Natural killer cell (primary cell): ENCODE measurements around the gene KRTAP5-2. TPM values are rescaled to one million over a fixed set of nuclear protein-coding genes. Genes with fewer than 3 reads are reported as not detected.

Experiments
- ATAC-seq, 3 donors: fragments of 150-1000 bp in 2 of 3; fragments of 200-7000 bp in 1 of 3; cut with Tn5 transposase; 1 replicate in 1 of 3; 2 replicates in 2 of 3; pipeline ENCODE4 v1.10.0; 2021; ENCODE audit warnings: mild to moderate bottlenecking in 2 of 3, moderate library complexity in 2 of 3
- DNase-seq, 2 donors: peaks; one replicate each; pipeline versions ENCODE4 v3.0.0 to v3.0.0-alpha.2; 2013 to 2021; ENCODE audit warnings: mixed read lengths in 1 of 2
- H3K27ac ChIP-seq: one replicate; pipeline ENCODE4 v1.5.1; 2013; ENCODE audit warnings: mild to moderate bottlenecking, low read length
- H3K27me3 ChIP-seq: one replicate; pipeline ENCODE4 v1.6.1; 2013; ENCODE audit warnings: low read length; ENCODE audit not compliant: control insufficient read depth, insufficient read depth
- H3K36me3 ChIP-seq: one replicate; pipeline ENCODE4 v1.6.1; 2013; ENCODE audit warnings: low read length; ENCODE audit not compliant: control insufficient read depth, insufficient read depth
- H3K4me1 ChIP-seq: one replicate; pipeline ENCODE4 v1.6.1; 2013; ENCODE audit warnings: low read length; ENCODE audit not compliant: control insufficient read depth, insufficient read depth
- H3K4me3 ChIP-seq: one replicate; pipeline ENCODE4 v1.5.1; 2013; ENCODE audit warnings: low read length
- H3K9me3 ChIP-seq: one replicate; pipeline ENCODE4 v1.6.1; 2013; ENCODE audit warnings: low read length; ENCODE audit not compliant: control insufficient read depth, insufficient read depth
- H3K27ac Mint-ChIP-seq, 2 donors: one replicate each; pipeline ENCODE4 v1.8.0; 2022; ENCODE audit warnings: mild to moderate bottlenecking in 2 of 2, mixed read lengths in 2 of 2, moderate library complexity in 1 of 2
- H3K27me3 Mint-ChIP-seq, 2 donors: one replicate each; pipeline ENCODE4 v1.8.0; 2022; ENCODE audit warnings: low read depth in 2 of 2, mixed read lengths in 2 of 2
- H3K36me3 Mint-ChIP-seq: one replicate; pipeline ENCODE4 v1.8.0; 2022; ENCODE audit warnings: mixed read lengths
- H3K4me1 Mint-ChIP-seq, 2 donors: one replicate each; pipeline ENCODE4 v1.8.0; 2022; ENCODE audit warnings: mixed read lengths in 2 of 2
- H3K4me3 Mint-ChIP-seq: one replicate; pipeline ENCODE4 v1.8.0; 2022; ENCODE audit warnings: mild to moderate bottlenecking, moderate library complexity, mixed read lengths
- H3K9me3 Mint-ChIP-seq, 2 donors: one replicate each; pipeline ENCODE4 v1.8.0; 2022; ENCODE audit warnings: mixed read lengths in 2 of 2
- CTCF ChIP-seq: fragments of 200-600 bp; IDR thresholded peaks from one replicate; pipeline ENCODE4 v1.8.0; 2022; ENCODE audit warnings: antibody characterized with exemption
- WGBS: methylation state at CpG from one replicate; pipeline ENCODE4 v1.1.7; 2013; ENCODE audit warnings: missing lambda C conversion rate; ENCODE audit not compliant: insufficient coverage; 5-methylcytosine and 5-hydroxymethylcytosine counted together
- intact Hi-C: fragments of 100-400 bp; cut with micrococcal nuclease; formaldehyde crosslinking; loops from one replicate; pipeline ENCODE4 v1.14.2; 2022
- total RNA-seq, 4 donors: library from RNA; stranded (reverse); fragments of 120-200 nt in 1 of 4; gene quantifications; one replicate each; pipeline versions ENCODE4 v1.2.3 to v1.2.4, GENCODE V29; 2013 to 2022

KRTAP5-2 gene
- total RNA-seq, 3 donors from 2014 or later (not counting 1 experiment from before 2014, with no cell fraction given) = not detected

GRCh38 chr11:1570896-1571759, 27.0 kb downstream of the KRTAP5-2 start:
- H3K27me3 Mint-ChIP-seq = peaks cover 0 to 13% of the 10 kb centered on the region in 2 donors
- Histone ChIP-seq H3K27ac (peak overlapping the region; percentile 33), H3K4me1 (peaks cover 63% of the 10 kb centered on the region), H3K27me3 (peaks cover 9% of the 10 kb centered on the region), H3K36me3 (no peaks in the 10 kb centered on the region), H3K9me3 (no peaks in the 10 kb centered on the region), H3K4me3 (peak overlapping the region; percentile 29)
- no peak for TF ChIP-seq CTCF
- ATAC-seq (no peak), DNase-seq (peak; percentile 37 to 70)
- H3K36me3 Mint-ChIP-seq = no peaks in the 10 kb centered on the region
- H3K4me3 Mint-ChIP-seq = peak overlapping the region; percentile 70
- 5% methylated on average over 57 of the region's 58 CpGs for WGBS
- H3K27ac Mint-ChIP-seq = peak overlapping the region; percentile 70 to 89
- intact Hi-C loops = loop anchor here (2.0 to 5.0 kb wide), 3 partner anchors 16 to 369 kb away; partner anchors contain the start of gene LSP1
- peaks cover 10 to 46% of the 10 kb centered on the region in 2 donors for H3K4me1 Mint-ChIP-seq
- H3K9me3 Mint-ChIP-seq = no peaks in the 10 kb centered on the region

DNA sequence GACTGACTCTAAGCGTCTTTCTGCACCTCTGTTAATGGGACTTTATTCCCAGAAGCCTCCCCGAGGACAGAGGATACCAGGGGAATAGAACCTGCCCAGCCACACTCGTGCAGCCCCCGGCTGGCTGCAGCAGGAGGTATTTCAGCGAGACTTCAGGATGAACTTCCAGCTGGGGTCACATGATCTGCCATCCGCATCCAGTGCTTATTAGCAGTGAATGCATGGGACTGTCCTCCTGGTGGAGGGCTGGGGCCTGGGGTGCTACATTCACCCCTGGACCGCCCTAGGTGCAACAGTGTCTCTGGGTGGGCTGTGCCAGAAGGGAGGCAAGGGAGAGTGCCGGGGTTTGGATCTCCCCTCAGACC, 27.6 kb downstream of the KRTAP5-2 start:
- no peak overlapping the region for H3K4me3 ChIP-seq
- H3K27me3 Mint-ChIP-seq = peaks cover 0 to 11% of the 10 kb centered on the region in 2 donors
- no peaks in the 10 kb centered on the region for H3K36me3 Mint-ChIP-seq
- no peak overlapping the region for H3K27ac ChIP-seq
- WGBS = 83% methylated on average over 8 of the region's 8 CpGs
- H3K4me3 Mint-ChIP-seq = peak overlapping the region; percentile 70
- H3K9me3 ChIP-seq = no peaks in the 10 kb centered on the region
- ATAC-seq (no peak), DNase-seq (peak in 1 of 2 donors; percentile 20)
- H3K4me1 Mint-ChIP-seq = peaks cover 10 to 46% of the 10 kb centered on the region in 2 donors
- H3K27ac Mint-ChIP-seq = peak overlapping the region; percentile 70 to 89
- H3K36me3 ChIP-seq = no peaks in the 10 kb centered on the region
- no peak for TF ChIP-seq CTCF
- intact Hi-C loops = loop anchor here (2.0 to 5.0 kb wide), 3 partner anchors 16 to 368 kb away; partner anchors contain the start of gene LSP1
- peaks cover 9% of the 10 kb centered on the region for H3K27me3 ChIP-seq
- peaks cover 63% of the 10 kb centered on the region for H3K4me1 ChIP-seq
- no peaks in the 10 kb centered on the region for H3K9me3 Mint-ChIP-seq

- peak in 1 of 2 donors; percentile 17 for DNase-seq
- H3K27me3 ChIP-seq = peaks cover 9% of the 10 kb centered on the region
- no peaks in the 10 kb centered on the region for H3K36me3 Mint-ChIP-seq
- intact Hi-C loops = loop anchor here (2.0 to 5.0 kb wide), 3 partner anchors 15 to 368 kb away; partner anchors contain the start of gene LSP1
- no peak for ATAC-seq
- H3K9me3 Mint-ChIP-seq = no peaks in the 10 kb centered on the region
- peak overlapping the region; percentile 70 for H3K4me3 Mint-ChIP-seq
- no peak for TF ChIP-seq CTCF
- peaks cover 10 to 46% of the 10 kb centered on the region in 2 donors for H3K4me1 Mint-ChIP-seq
- peaks cover 63% of the 10 kb centered on the region for H3K4me1 ChIP-seq
- peaks cover 0 to 12% of the 10 kb centered on the region in 2 donors for H3K27me3 Mint-ChIP-seq
- H3K27ac ChIP-seq = no peak overlapping the region
- H3K9me3 ChIP-seq = no peaks in the 10 kb centered on the region
- no peak overlapping the region for H3K4me3 ChIP-seq
- 90% methylated on average over 11 of the region's 11 CpGs for WGBS
- no peaks in the 10 kb centered on the region for H3K36me3 ChIP-seq
- peak overlapping the region; percentile 70 to 89 for H3K27ac Mint-ChIP-seq
Measured at GRCh38 chr11:1570001-1570453, 28.1 kb downstream of the KRTAP5-2 start.
